HG02588 (cell line): ENCODE data around the gene APBB2.
A peak's percentile ranks its signal among the peaks of the same experiment; 100 is the strongest.

Experiments
- ATAC-seq: cut with Tn5 transposase; IDR thresholded peaks from one replicate; pipeline ENCODE4 v1.9.1; 2021; ENCODE audit warnings: mild to moderate bottlenecking, moderate library complexity; ENCODE audit not compliant: unreplicated experiment

APBB2 gene

GRCh38 chr4:41110050-41110449 lies 104.3 kb downstream of the APBB2 start:
- no peak for ATAC-seq

GRCh38 chr4:41108481-41108880 lies 105.9 kb downstream of the APBB2 start:
- ATAC-seq, result no peak

- no peak for ATAC-seq
Observed at GRCh38 chr4:41106694-41107419, 107.5 kb downstream of the APBB2 start.

- no peak for ATAC-seq
Observed at GRCh38 chr4:41106081-41106480, 108.3 kb downstream of the APBB2 start.

GRCh38 chr4:41104155-41104554 lies 110.2 kb downstream of the APBB2 start:
- no peak for ATAC-seq

DNA sequence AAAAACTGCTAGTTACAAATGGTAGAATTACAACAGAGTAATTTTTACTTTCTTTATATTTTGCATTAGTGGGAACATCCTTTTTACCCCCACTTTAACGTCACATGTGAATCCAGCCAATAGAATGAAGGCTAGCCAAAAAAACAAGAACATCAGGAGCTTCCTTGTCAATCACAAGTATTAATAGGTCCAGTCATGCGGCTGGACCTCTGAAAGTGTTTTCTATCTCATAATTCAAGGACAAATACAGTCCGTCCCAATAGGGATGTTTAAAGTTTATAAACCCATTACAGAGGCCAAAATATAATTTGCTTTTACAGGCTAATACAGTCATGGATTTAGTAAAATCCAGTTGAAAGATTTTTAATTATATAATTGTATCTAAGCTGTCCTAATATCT lies 110.7 kb downstream of the APBB2 start:
- ATAC-seq, result no peak

DNA sequence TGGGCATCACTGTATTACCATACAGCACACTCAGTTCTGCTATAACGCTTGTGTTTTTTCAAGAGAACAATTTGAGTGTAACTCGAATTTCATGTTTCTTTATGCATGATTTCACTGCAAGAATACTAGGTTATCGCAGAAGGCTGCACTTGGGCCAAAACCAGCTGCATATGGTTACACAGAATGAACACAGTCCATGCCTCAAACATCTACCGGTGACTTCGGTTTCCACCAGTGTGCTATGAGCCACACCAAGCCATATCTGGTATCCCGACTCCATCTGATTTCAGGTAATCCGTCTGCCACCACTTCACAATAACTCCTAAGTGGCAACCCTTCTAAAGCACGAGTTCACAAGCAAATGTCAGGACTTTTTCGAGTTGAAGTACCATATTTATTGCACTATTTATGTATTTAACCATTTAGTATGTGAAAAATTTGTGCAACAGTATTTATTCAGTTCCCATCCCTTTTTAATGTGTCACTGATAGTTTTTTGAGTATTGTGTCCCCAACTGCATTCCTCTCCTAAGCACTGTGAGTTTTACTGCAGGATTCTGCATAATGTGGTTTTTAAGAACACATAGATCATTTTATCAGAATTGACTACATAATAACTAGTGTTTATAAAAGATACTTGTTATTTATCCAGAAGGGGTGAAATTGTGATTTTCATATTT lies 111.8 kb downstream of the APBB2 start:
- no peak for ATAC-seq

- ATAC-seq, result no peak
Observed at GRCh38 chr4:41098093-41099048, 116.0 kb downstream of the APBB2 start.

DNA sequence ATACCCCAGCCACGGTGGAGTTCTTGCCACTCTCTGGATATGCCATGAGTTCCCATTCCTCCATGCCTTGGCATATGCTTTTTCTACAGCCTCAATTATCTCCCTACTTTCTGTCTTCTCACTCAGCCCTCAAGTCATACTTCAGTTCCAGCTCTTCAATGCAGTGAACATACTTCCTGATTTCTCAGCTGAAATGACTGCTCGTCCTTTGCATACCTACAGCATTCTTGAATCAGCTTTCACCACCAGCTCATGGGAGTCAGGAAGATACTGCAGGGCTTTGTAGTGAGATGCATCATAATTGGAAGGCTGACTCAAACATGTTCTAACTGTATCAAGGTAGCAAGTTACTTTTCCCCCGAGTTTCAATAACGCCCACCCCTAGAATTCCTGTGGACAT lies 118.4 kb downstream of the APBB2 start:
- ATAC-seq, result peak; percentile 69

- ATAC-seq, result no peak
Observed at GRCh38 chr4:41095192-41095872, 119.0 kb downstream of the APBB2 start.

GRCh38 chr4:41092128-41092527 lies 122.2 kb downstream of the APBB2 start:
- no peak for ATAC-seq

GRCh38 chr4:41081847-41082246 lies 132.5 kb downstream of the APBB2 start:
- ATAC-seq, result no peak

- ATAC-seq, result no peak
Observed at GRCh38 chr4:41080976-41081375, 133.4 kb downstream of the APBB2 start.

GRCh38 chr4:41079881-41080560 lies 134.3 kb downstream of the APBB2 start:
- ATAC-seq, result no peak

GRCh38 chr4:41077628-41078027 lies 136.7 kb downstream of the APBB2 start:
- no peak for ATAC-seq

GRCh38 chr4:41076481-41076880 lies 137.9 kb downstream of the APBB2 start:
- ATAC-seq, result no peak

GRCh38 chr4:41074215-41074614 lies 140.1 kb downstream of the APBB2 start:
- no peak for ATAC-seq

GRCh38 chr4:41072021-41072777 lies 142.1 kb downstream of the APBB2 start:
- ATAC-seq, result no peak

DNA sequence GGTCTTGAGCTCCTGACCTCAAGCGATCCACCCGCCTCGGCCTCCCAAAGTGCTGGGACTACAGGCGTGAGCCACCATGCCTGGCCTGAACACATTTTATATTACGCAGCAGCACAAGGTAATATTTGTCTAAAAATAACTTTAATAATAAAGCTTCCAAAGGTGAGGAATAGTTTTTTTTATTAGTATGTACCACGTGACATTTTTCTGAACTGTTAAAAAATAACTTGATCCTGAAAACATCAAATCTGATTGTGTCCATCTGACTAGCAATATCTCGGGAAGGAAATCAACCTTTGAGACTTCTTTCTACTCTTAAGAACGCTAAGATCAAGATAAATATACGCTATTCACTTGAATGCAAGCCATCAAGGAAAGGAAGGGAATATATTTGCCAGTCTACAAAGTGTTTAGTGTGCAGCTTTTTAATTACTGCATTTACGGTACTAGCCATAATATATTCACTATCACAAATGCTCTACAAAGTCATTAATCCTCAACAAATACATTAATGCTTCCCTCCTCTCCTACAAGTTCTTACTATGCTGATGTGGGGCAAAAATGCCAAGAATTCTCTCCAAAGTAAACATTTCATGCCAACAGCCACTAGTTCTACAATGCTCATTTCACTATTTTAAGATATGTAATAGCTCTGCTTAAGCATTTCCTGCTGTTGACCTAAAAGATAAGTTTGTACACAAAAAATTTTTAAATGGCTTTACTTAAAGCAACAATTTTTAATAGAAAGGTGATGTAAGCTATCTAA lies 143.6 kb downstream of the APBB2 start:
- ATAC-seq, result no peak
